Kidney glomerular epithelial cell (primary cell): ENCODE measurements around the gene TMEM88.

Experiments
- DNase-seq: peaks from one replicate; lab custom pipeline; 2025; lab: John Stamatoyannopoulos, UW

The TMEM88 gene

GRCh38 chr17:7833011-7833794 is 21.7 kb upstream of the TMEM88 start:
- no peak for DNase-seq

- peak; percentile 84 for DNase-seq
Measured at GRCh38 chr17:7833795-7834541, 20.9 kb upstream of the TMEM88 start, which contains the start of gene KDM6B. Gene KDM6B (plus strand): TSS chr17:7834217. CDS start chr17:7845555, 11,338 bp downstream.

- DNase-seq, result no peak
Measured at GRCh38 chr17:7834542-7834956, 20.3 kb upstream of the TMEM88 start.

GRCh38 chr17:7834957-7835813 is 19.7 kb upstream of the TMEM88 start:
- DNase-seq, result peak; percentile 92

- peak; percentile 36 for DNase-seq
Measured at GRCh38 chr17:7835814-7836595, 18.9 kb upstream of the TMEM88 start.

GRCh38 chr17:7836596-7837407 is 18.1 kb upstream of the TMEM88 start:
- peak; percentile 75 for DNase-seq

- DNase-seq, result peak; percentile 40
Measured at GRCh38 chr17:7837408-7838088, 17.3 kb upstream of the TMEM88 start.

GRCh38 chr17:7838090-7839075 is 16.5 kb upstream of the TMEM88 start:
- peak; percentile 40 for DNase-seq

GRCh38 chr17:7839190-7839875 is 15.5 kb upstream of the TMEM88 start:
- DNase-seq, result no peak

- DNase-seq, result peak; percentile 1
Measured at GRCh38 chr17:7839876-7840261, 15.0 kb upstream of the TMEM88 start.

- DNase-seq, result no peak
Measured at GRCh38 chr17:7840441-7840840, 14.4 kb upstream of the TMEM88 start.

GRCh38 chr17:7840875-7841274 is 14.0 kb upstream of the TMEM88 start:
- DNase-seq, result no peak

GRCh38 chr17:7841396-7841914 is 13.4 kb upstream of the TMEM88 start:
- peak; percentile 91 for DNase-seq

GRCh38 chr17:7841915-7842379 is 12.9 kb upstream of the TMEM88 start:
- peak; percentile 73 for DNase-seq

- DNase-seq, result peak; percentile 93
Measured at GRCh38 chr17:7842380-7843256, 12.2 kb upstream of the TMEM88 start.

GRCh38 chr17:7843257-7843535 is 11.7 kb upstream of the TMEM88 start:
- DNase-seq, result peak; percentile 55
